K562 (cell line): Measurements from ENCODE around the gene LYPD5. TPM values are rescaled to one million over a fixed set of nuclear protein-coding genes. Genes with fewer than 3 reads are reported as not detected.

Experiments used
- ATAC-seq: fragments of 200-7000 bp; cut with Tn5 transposase; 3 replicates; pipeline ENCODE4 v1.9.1; 2020; ENCODE audit warnings: moderate library complexity
- BruUV-seq: library from RNA; stranded (reverse); fragments of 400-500 nt; replicated peaks from 2 replicates; lab custom pipeline; 2021; lab: Mats Ljungman, UMichigan
- CTCF ChIA-PET: fragments of 300-600 bp; formaldehyde crosslinking; extraction: SDS; loops from one replicate; lab custom pipeline; 2021; ENCODE audit warnings: low intra/inter-chr PET ratio; lab: Yijun Ruan, JAX
- POLR2A ChIA-PET: fragments of 300-600, 350-650 bp; sonication (Branson Sonifier 250); formaldehyde crosslinking; extraction: SDS; loops from one replicate; lab custom pipeline; 2021; ENCODE audit warnings: antibody characterized with exemption, inconsistent platforms; lab: Yijun Ruan, JAX
- DNase-seq, 4 experiments: peaks; one replicate each; pipeline versions ENCODE4 v3.0.0 to v3.0.0-alpha.2; 2011 to 2018; ENCODE audit warnings: low spot score in 3 of 4, mixed read lengths in 3 of 4; ENCODE audit errors: extremely low read depth in 1 of 4
- FAIRE-seq: peaks from 2 replicates; lab custom pipeline; 2011; peaks lifted over from hg19 to GRCh38; lab: Jason Lieb, UNC
- H2AFZ ChIP-seq: 2 replicates; pipeline ENCODE4 v1.6.0; 2011; ENCODE audit warnings: low read depth, low read length, control low read depth, inconsistent platforms
- H3K27ac ChIP-seq: fragments of 200-600 bp; 3 replicates; pipeline ENCODE4 v1.8.0; 2011; ENCODE audit warnings: low read depth, mild to moderate bottlenecking, control low read depth, inconsistent platforms, low read length, moderate library complexity, mixed read lengths; ENCODE audit errors: extremely low read depth
- H3K27me3 ChIP-seq, 2 experiments: fragments of 300-600 bp in 1 of 2; 2 replicates in 1 of 2; 3 replicates in 1 of 2; pipeline versions ENCODE4 v1.6.0 to v1.8.0; 2011; ENCODE audit warnings: inconsistent platforms in 2 of 2, low read length in 2 of 2, mild to moderate bottlenecking in 1 of 2, mixed read lengths in 1 of 2, moderate library complexity in 1 of 2; ENCODE audit not compliant: control insufficient read depth in 2 of 2, insufficient read depth in 2 of 2
- H3K36me3 ChIP-seq: fragments of 300-600 bp; 3 replicates; pipeline ENCODE4 v1.8.0; 2011; ENCODE audit warnings: mild to moderate bottlenecking, low read length, inconsistent platforms; ENCODE audit not compliant: control insufficient read depth, insufficient read depth
- H3K4me1 ChIP-seq, 2 experiments: fragments of 200-600 bp in 1 of 2; replicated peaks in 1 of 2; 2 replicates in 1 of 2; 3 replicates in 1 of 2; pipeline versions ENCODE4 v1.5.1 to v1.8.0; 2011; ENCODE audit warnings: inconsistent platforms in 2 of 2, low read length in 2 of 2, mild to moderate bottlenecking in 1 of 2, mixed read lengths in 1 of 2, moderate library complexity in 1 of 2; ENCODE audit not compliant: control insufficient read depth in 2 of 2, insufficient read depth in 2 of 2
- H3K4me2 ChIP-seq: 2 replicates; pipeline ENCODE4 v1.6.1; 2011; ENCODE audit warnings: low read length, control low read depth, inconsistent platforms, mixed read lengths; ENCODE audit not compliant: insufficient read depth
- H3K4me3 ChIP-seq: fragments of 200-600 bp; sonication (generic), shearing (Covaris generic); 2 replicates; pipeline ENCODE4 v1.5.1; 2016; ENCODE audit warnings: control low read depth, inconsistent platforms
- H3K79me2 ChIP-seq: fragments of 200-600 bp; 3 replicates; pipeline ENCODE4 v1.8.0; 2011; ENCODE audit warnings: low read length, inconsistent platforms; ENCODE audit not compliant: control insufficient read depth, insufficient read depth
- H3K9ac ChIP-seq, 2 experiments: 2 replicates each; pipeline versions ENCODE4 v1.6.0 to v1.6.1; 2011; ENCODE audit warnings: low read depth in 2 of 2, low read length in 2 of 2, control low read depth in 1 of 2, inconsistent platforms in 1 of 2, mild to moderate bottlenecking in 1 of 2, mixed read lengths in 1 of 2; ENCODE audit not compliant: insufficient read depth in 1 of 2
- H3K9me1 ChIP-seq: one replicate; pipeline ENCODE4 v1.6.0; 2011; ENCODE audit warnings: inconsistent platforms, mild to moderate bottlenecking, low read length, moderate library complexity; ENCODE audit not compliant: control insufficient read depth, insufficient read depth
- H3K9me3 ChIP-seq: replicated peaks from 2 replicates; pipeline ENCODE4 v1.5.1; 2011; ENCODE audit warnings: low read depth, low read length, inconsistent platforms; ENCODE audit not compliant: control insufficient read depth, insufficient read depth
- H4K20me1 ChIP-seq: replicated peaks from 2 replicates; pipeline ENCODE4 v1.6.1; 2011; ENCODE audit warnings: low read length, inconsistent platforms, mixed read lengths; ENCODE audit not compliant: control insufficient read depth, insufficient read depth
- ELK3 ChIP-seq: fragments of 450-650 bp; formaldehyde crosslinking; IDR thresholded peaks from 2 replicates; pipeline ENCODE4 v1.4.0; 2020; ENCODE audit warnings: mild to moderate bottlenecking
- HDAC1 ChIP-seq, 2 experiments: fragments of 450-650 bp; IDR thresholded peaks; 2 replicates each; pipeline ENCODE4 v1.6.1; 2016 to 2017; ENCODE audit warnings: inconsistent platforms in 1 of 2, mild to moderate bottlenecking in 1 of 2, moderate library complexity in 1 of 2
- MCM7 ChIP-seq, 2 experiments: fragments of 450-650 bp; IDR thresholded peaks; 2 replicates each; pipeline ENCODE4 v1.6.1; 2016 to 2018
- MTF1 ChIP-seq: fragments of 250-450 bp; sonication (Bioruptor Pico); IDR thresholded peaks from 2 replicates; pipeline ENCODE4 v1.9.0; 2021; ENCODE audit warnings: moderate library complexity, mild to moderate bottlenecking, inconsistent platforms, borderline replicate concordance
- NCOA1 ChIP-seq: fragments of 450-650 bp; IDR thresholded peaks from 2 replicates; pipeline ENCODE4 v1.6.1; 2016; ENCODE audit warnings: low read depth
- NCOR1 ChIP-seq: fragments of 450-650 bp; IDR thresholded peaks from 2 replicates; pipeline ENCODE4 v1.6.1; 2016; ENCODE audit warnings: mild to moderate bottlenecking, moderate library complexity
- POLR2AphosphoS2 ChIP-seq: IDR thresholded peaks from 2 replicates; pipeline ENCODE4 v1.6.1; 2012; ENCODE audit warnings: low read length, improper control_type of control experiment
- RBBP5 ChIP-seq: fragments of 200-600 bp; sonication (generic); IDR thresholded peaks from 2 replicates; pipeline ENCODE4 v1.6.1; 2012; ENCODE audit warnings: borderline replicate concordance, mild to moderate bottlenecking, low read length, control low read depth, inconsistent platforms; ENCODE audit not compliant: insufficient read depth, poor library complexity, severe bottlenecking
- RNF219 ChIP-seq: fragments of 250-450 bp; sonication (Bioruptor Pico); IDR thresholded peaks from 2 replicates; pipeline ENCODE4 v1.5.0; 2022; ENCODE audit warnings: mild to moderate bottlenecking
- SMAD1 ChIP-seq: fragments of 150-350 bp; IDR thresholded peaks from 2 replicates; pipeline ENCODE4 v1.6.1; 2014; ENCODE audit warnings: low read length, low read depth; ENCODE audit not compliant: partially characterized antibody
- SP1 ChIP-seq: sonication (generic); formaldehyde crosslinking; IDR thresholded peaks from 2 replicates; pipeline ENCODE4 v1.8.1; 2022; ENCODE audit warnings: mild to moderate bottlenecking, missing genetic modification reagents
- XRCC3 ChIP-seq: fragments of 450-650 bp; IDR thresholded peaks from 2 replicates; pipeline ENCODE4 v1.6.1; 2017; ENCODE audit warnings: mild to moderate bottlenecking, moderate library complexity
- ZC3H4 ChIP-seq: sonication (generic); formaldehyde crosslinking; IDR thresholded peaks from 2 replicates; pipeline ENCODE4 v1.9.0; 2021; ENCODE audit warnings: missing genetic modification reagents, borderline replicate concordance
- ZNF398 ChIP-seq: fragments of 250-450 bp; sonication (Bioruptor Pico); IDR thresholded peaks from 2 replicates; pipeline ENCODE4 v1.8.0; 2021; ENCODE audit warnings: moderate library complexity, mild to moderate bottlenecking, inconsistent platforms
- ZNF717 ChIP-seq: fragments of 250-450 bp; sonication (Bioruptor Pico); IDR thresholded peaks from 2 replicates; pipeline ENCODE4 v1.5.0; 2021
- WGBS: fragments of 100-300 bp; shearing (Covaris generic); methylation state at CpG from one replicate; pipeline ENCODE4 v1.1.6; 2016; ENCODE audit warnings: low coverage, mixed read lengths; ENCODE audit not compliant: insufficient coverage; ENCODE audit errors: missing lambda C conversion rate; 5-methylcytosine and 5-hydroxymethylcytosine counted together
- in situ Hi-C: fragments of 300-500 bp; cut with MboI; formaldehyde crosslinking; loops from 4 replicates; pipeline ENCODE4 v1.15.0; 2018; ENCODE audit warnings: inconsistent platforms, mixed read lengths
- intact Hi-C: fragments of 100-400 bp; cut with micrococcal nuclease; formaldehyde crosslinking; loops from 2 replicates; pipeline ENCODE4 v1.14.2; 2022
- polyA plus RNA-seq, 8 experiments: library from polyadenylated mRNA; depleted of rRNA in 4 of 8; stranded (reverse) in 5 of 8; unstranded in 3 of 8; fragments of >200 nt; fragmentation: Nextera tagmentation in 2 of 8; fragmentation: Illumina TruSeq in 1 of 8; extraction: Ambion mirVana in 2 of 8; extraction: Trizol in 1 of 8; gene quantifications; 2 replicates each; pipeline versions ENCODE4 v1.2.1 to v1.2.3, GENCODE V29; 2011 to 2014; ENCODE audit warnings: inconsistent platforms in 1 of 8, missing spikeins in 1 of 8
- total RNA-seq, 7 experiments: library from RNA; depleted of rRNA in 6 of 7; stranded (reverse); fragments of >200 nt in 6 of 7; fragmentation: Illumina TruSeq in 2 of 7; extraction: Trizol in 2 of 7; gene quantifications; 2 replicates each; pipeline versions ENCODE4 v1.2.1 to v1.2.3, GENCODE V29; 2011 to 2021; ENCODE audit warnings: low replicate concordance in 1 of 7

LYPD5 gene
- total and polyA plus RNA-seq, 9 of the 15 experiments (the other 6 are each of a cell fraction or from before 2014, with no cell fraction given): 0.03 to 0.22 (median 0.10) TPM; not detected in 3

- TF ChIP-seq ZNF398 (CRISPR knock-in tag) (no peak), RNF219 (CRISPR knock-in tag) (no peak), NCOR1 (no peak)
Measured at GRCh38 chr19:43777163-43777695, 25.0 kb downstream of the LYPD5 start (continued).

- CTCF ChIA-PET: no interaction called here
- intact Hi-C loops (no loop called here), in situ Hi-C loops (no loop called here)
- peaks cover 87% of the 10 kb centered on the region for H3K79me2 ChIP-seq
- H3K9me3 ChIP-seq: no peaks in the 10 kb centered on the region
- H3K4me2 ChIP-seq: peak overlapping the region; percentile 47
- peak overlapping the region; percentile 12; the same call in 1 of the 2 replicates for H2AFZ ChIP-seq
- no peaks in the 10 kb centered on the region for H3K27me3 ChIP-seq
- H3K9ac ChIP-seq: peak overlapping the region; percentile 75 to 83; a peak in 2 of 4 replicates
- peaks cover 19% of the 10 kb centered on the region for H3K36me3 ChIP-seq
- H4K20me1 ChIP-seq: no peaks in the 10 kb centered on the region
- ATAC-seq (peak; percentile 2), DNase-seq (peak; percentile 54 to 69 (median 63)), FAIRE-seq (peak; percentile 52)
- H3K27ac ChIP-seq: peak overlapping the region; percentile 95
- H3K4me3 ChIP-seq: no peak overlapping the region
- whole genome bisulfite sequencing: 29% methylated on average over 8 of the region's 11 CpGs
- no TSS peak for BruUV-seq
- H3K9me1 ChIP-seq: no peaks in the 10 kb centered on the region
- H3K4me1 ChIP-seq: peaks cover 73 to 82% of the 10 kb centered on the region in 2 experiments
- POLR2A ChIA-PET: interaction anchor here (1.2 to 9.9 kb wide), 3 partner anchors 10 to 22 kb away, joined by 3 to 71 read pairs (median 31); partner anchors contain the start of gene SMG9
- TF ChIP-seq HDAC1 (IDR thresholded peaks at IDR 0.05) (0 out of 4 replicates have a peak, but pooled peaks of 1 of the 2 experiments have one; percentile 30), ZC3H4 (CRISPR knock-in tag) (no peak), MCM7 (IDR thresholded peaks at IDR 0.05) (no peak), XRCC3 (no peak), SMAD1 (no peak), SP1 (CRISPR knock-in tag) (0 out of 2 replicates have a peak, but pooled peaks have one; percentile 27), RBBP5 (no peak), NCOA1 (no peak), MTF1 (no peak), POLR2AphosphoS2 (no peak), ZNF717 (CRISPR knock-in tag) (no peak), ELK3 (CRISPR knock-in tag) (no peak)
Measured at GRCh38 chr19:43776286-43776685, 26.0 kb downstream of the LYPD5 start.
